Heart left ventricle (tissue), 13 donors: Measurements from ENCODE around the gene LAMP1.

ENCODE experiments used
- POLR2A ChIP-seq, 2 donors: fragments of 450-650 bp; IDR thresholded peaks; one replicate each; pipeline ENCODE4 v1.6.1; 2017; ENCODE audit warnings: antibody characterized with exemption in 2 of 2, mild to moderate bottlenecking in 2 of 2, moderate library complexity in 2 of 2
- TF ChIP-seq, protein P1 (sequence below), 12 donors: fragments of 200-600 bp; sonication (generic) in 4 of 12; IDR thresholded peaks; one replicate each; pipeline versions ENCODE4 v1.5.0 to v1.8.0; 2018 to 2022; ENCODE audit warnings: antibody characterized with exemption in 12 of 12, mild to moderate bottlenecking in 5 of 12
- donor health status: ischemic (EF 13 %, LVEDD 7.1; RV severe dilation, severe dysfunction).
- donor health status: DM: no; HTN: yes; CAD: no.
- donor health status: DM: no; HTN: no; CAD: no.
- donor health status: ischemic (EF 25% LVEDD 6.9; RV normal size, moderate dysfunction).
- donor health status: ischemic (EF 25% LVEDD 5.7; RV mildly dilated, moderate dysfunction).
- donor health status: ischemic (EF 35%, LVEDD 5.7; RV mildly dilated, moderate dysfunction).
- donor health status: nonischemic (EF 11% LVEDD 7.7; RV severe dilation, severe dysfunction).
- donor health status: DM: yes; HTN: yes; CAD: no.
- donor health status: PGD.
- donor health status: ischemic (EF 29% LVEDD 5.4; RV normal size, mild dysfunction).
- donor health status: nonischemic (EF 23%, LVEDD 6.1; RV moderate dilation, normal function).

DNA sequence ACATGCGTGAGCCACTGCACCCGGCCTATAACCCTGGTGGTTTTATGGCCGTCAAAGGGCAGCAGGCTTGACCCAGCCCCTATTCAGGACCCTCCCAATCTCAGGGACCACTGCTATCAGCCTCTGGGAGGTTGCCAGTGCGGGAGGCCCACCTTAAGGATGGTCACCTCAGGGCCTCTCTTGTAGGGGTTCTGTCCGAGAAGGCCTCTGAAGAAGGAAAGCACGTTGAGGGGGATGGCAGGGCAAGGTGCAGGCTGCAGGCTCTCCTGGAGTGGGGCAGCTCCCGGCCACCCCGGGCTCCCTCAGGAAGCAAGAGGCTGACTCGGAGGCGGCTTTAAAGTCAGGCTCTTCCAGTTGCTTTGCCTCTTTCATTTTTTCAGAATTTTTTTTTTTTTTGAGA is 72.8 kb downstream of the LAMP1 start:
- TF ChIP-seq POLR2A (IDR thresholded peaks at IDR 0.05): no peak
- TF ChIP-seq, protein P1, sequence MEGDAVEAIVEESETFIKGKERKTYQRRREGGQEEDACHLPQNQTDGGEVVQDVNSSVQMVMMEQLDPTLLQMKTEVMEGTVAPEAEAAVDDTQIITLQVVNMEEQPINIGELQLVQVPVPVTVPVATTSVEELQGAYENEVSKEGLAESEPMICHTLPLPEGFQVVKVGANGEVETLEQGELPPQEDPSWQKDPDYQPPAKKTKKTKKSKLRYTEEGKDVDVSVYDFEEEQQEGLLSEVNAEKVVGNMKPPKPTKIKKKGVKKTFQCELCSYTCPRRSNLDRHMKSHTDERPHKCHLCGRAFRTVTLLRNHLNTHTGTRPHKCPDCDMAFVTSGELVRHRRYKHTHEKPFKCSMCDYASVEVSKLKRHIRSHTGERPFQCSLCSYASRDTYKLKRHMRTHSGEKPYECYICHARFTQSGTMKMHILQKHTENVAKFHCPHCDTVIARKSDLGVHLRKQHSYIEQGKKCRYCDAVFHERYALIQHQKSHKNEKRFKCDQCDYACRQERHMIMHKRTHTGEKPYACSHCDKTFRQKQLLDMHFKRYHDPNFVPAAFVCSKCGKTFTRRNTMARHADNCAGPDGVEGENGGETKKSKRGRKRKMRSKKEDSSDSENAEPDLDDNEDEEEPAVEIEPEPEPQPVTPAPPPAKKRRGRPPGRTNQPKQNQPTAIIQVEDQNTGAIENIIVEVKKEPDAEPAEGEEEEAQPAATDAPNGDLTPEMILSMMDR (IDR thresholded peaks at IDR 0.05): no peak
